NCI-H2081 (cell line): ENCODE measurements around the gene GPR15.

Source experiments
- DNase-seq, 2 experiments: peaks; one replicate each; lab custom pipeline; 2025; lab: John Stamatoyannopoulos, UW

GPR15 gene

DNA sequence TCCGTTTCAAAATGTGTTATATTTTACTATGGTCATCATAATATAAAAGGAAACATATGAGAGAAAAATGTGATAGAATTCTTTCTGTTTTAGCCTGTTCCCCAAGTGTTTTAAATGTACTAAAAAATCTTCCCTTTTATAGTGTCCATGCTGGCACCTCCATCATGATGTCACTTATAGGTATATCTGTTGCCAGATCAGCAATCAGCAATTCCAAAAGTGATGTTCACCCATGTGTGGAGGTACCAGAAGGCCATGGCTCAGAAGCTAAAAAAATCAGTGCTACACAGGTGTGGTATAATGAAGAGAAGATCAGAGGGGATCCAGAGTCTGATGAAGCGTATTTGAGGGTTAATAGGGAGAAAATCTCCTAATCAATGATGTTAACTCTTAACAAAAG is 1.1 kb upstream of the GPR15 start:
- no peak for DNase-seq

DNA sequence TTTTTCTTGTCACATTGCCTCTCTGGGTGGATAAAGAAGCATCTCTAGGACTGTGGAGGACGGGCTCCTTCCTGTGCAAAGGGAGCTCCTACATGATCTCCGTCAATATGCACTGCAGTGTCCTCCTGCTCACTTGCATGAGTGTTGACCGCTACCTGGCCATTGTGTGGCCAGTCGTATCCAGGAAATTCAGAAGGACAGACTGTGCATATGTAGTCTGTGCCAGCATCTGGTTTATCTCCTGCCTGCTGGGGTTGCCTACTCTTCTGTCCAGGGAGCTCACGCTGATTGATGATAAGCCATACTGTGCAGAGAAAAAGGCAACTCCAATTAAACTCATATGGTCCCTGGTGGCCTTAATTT is 478 bp downstream of the GPR15 start:
- no peak for DNase-seq

DNA sequence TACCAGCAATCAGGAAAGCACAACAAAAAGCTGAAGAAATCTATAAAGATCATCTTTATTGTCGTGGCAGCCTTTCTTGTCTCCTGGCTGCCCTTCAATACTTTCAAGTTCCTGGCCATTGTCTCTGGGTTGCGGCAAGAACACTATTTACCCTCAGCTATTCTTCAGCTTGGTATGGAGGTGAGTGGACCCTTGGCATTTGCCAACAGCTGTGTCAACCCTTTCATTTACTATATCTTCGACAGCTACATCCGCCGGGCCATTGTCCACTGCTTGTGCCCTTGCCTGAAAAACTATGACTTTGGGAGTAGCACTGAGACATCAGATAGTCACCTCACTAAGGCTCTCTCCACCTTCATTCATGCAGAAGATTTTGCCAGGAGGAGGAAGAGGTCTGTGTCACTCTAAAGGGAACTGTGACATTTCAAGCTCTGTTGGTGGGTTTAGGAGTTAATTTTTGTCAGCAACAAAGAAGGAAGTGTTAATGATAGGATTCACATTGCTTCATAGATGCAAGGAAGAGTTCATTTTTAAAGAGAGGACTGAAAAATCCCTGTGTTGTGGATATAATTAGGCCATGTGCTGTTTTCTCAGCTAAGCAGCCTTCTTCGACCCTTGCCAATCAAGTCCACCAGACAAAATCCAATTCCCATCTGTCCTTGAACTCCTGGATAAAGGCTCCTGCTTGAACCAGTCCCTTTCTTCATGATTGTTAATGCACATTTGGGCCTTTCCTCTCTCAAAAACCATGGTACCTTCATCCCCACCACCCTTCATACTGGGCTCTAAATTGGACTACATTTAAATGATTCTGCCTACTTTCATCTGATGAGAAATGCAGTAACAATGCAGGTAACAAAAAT is 1.2 kb downstream of the GPR15 start:
- DNase-seq = no peak

DNA sequence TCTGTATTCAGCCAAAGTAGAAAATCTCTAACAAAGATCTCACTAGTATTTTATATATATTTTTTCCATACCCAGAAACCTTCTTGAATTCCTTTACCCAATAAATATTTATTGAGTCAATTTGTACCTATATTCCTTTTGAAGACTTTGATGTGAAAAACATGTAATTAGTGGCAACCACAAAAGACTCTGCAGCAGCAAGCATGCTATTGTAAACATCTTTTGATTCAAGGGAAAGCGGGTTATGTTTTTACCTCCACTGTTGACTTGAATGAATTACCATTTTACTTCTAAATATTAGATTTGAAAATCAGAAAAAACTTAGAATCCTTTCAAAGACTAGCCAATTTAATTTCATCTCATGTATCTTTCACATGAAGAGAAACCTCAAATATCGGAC is 2.4 kb downstream of the GPR15 start:
- DNase-seq = no peak

DNA sequence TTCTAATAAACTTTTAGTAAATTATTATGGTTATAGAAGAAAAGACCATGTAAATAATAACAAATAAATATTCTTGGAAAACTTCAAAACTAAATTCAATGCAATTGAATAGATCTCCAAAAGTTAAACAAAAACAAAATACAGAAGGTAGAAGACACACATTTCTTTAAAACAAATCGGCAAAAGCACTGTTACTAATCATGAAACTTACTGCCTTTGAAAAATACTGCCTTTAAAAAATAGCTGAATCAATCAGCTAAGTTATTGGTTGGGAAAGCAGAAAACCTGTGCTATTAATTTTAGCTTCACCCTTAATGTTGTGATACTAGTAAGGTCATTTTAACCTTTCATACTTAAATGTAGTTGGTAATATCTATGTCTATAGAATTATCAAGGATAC is 3.0 kb downstream of the GPR15 start:
- DNase-seq = no peak

DNA sequence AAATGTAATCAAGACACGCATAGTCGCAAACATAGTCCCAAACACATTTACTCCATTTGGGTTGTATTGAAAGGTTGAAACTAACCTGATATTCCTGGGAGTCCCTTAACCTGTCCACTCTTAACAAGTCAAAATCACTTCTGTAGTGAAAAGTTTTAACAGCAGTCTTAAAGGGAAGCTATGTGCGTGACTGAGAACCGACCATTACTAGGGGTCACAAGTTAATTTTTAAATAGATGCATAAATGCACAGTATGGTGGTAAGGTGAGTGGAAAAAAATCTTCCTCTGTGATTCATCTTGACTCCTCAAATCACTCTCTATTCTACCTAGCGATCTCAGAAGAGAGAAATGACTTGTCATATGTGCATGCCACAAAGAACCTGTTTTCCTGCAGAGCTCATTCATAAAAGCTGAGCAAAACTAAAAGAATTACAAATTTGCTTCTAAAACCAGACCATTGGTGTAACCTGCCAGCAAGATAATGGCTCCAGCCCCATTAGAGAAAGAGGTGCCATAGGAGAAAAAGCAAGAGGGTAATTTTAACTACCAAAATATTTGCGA is 4.8 kb downstream of the GPR15 start:
- DNase-seq = no peak

DNA sequence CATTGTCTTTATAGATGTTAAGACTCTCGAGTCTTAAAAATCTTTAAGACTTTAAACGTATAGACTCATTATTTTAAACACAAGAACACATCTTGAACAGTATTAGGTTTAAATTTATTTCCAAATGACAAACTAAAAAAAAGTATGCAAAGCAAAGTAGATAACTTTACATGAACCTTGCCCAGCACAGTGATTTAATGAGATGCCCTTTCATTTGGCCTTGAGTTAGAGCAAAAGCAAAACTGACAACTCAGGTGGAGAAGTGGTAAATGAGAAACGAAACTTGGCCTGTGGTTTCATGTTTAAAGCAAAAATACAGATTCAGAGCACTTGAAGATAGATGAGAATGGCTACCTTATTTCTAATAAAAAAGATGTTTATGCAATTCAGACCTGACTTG is 8.6 kb downstream of the GPR15 start:
- no peak for DNase-seq

DNA sequence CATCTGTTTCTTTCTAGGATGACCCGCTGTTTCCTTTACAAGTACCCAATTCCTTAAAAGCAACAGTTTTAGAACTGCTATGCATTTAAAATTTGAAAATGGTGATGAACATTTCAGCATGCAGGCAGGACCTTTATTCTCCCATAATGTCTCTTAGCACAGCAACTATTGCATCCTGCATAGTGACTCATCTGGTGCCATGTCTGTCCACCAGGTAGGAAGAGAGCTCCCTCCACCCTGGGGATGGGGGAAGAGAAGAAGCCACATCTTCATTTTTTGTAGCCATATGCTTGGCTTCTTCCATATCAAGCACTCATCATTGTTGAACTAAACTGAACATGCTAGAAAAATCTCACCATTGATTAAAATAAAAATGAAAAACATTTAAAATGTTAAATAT is 9.9 kb downstream of the GPR15 start:
- no peak for DNase-seq

DNA sequence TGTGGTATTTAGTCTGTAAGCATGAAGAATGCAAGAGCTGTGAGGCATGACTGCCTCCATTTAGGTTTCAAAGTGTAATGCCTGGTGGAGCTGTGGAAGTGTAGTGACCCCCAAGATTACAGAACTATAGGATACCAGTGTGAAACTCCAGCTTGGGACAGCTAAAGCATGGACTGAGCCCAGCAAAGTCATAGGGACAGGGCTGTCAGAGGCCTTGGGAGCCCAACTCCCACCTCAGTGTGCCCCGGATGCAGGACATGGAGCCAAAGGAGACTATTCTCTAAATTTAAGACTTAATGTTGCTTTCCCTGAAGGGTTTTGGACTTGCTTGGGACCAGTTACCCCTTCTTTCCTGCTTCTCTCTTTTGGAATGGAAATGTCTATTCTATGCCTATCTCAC is 10.8 kb downstream of the GPR15 start:
- DNase-seq = no peak

DNA sequence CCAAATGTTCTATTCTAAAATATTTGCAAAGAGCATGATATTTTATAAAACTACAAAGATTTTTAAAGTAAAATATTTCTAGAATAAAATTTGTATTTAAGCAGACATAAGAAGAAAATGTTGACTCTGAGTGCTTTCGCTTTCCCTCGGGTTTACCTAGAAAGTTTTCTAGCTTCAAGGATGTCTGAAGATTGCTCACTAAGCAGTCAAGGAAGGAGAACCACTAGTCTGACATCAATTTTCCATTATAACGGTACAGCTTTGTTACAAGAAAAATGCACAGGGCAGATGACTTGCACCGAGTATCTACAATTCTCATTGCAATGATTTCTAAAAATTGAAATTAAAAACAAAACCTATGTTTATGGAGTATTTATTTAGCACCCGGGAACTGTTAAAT is 14.2 kb downstream of the GPR15 start:
- no peak for DNase-seq

DNA sequence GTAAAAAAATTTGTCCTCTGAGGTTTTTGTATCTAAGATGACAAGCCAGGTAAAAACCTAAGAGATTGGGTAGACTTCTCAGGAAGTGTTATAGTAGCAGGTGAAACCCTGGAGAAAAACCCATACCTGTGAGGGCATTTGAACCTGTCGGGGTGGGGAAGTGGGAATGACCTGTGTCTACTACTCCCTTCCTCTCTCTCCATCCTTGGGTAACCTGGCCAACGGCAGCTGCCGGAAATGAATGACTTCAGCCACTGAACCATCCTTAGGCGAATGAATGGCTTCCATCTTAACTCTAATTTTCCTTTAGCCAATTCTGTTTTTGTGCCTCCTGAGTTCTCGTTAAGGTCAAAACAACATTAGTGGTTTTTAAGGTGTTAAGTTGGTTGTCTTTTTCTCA is 16.8 kb downstream of the GPR15 start:
- no peak for DNase-seq

DNA sequence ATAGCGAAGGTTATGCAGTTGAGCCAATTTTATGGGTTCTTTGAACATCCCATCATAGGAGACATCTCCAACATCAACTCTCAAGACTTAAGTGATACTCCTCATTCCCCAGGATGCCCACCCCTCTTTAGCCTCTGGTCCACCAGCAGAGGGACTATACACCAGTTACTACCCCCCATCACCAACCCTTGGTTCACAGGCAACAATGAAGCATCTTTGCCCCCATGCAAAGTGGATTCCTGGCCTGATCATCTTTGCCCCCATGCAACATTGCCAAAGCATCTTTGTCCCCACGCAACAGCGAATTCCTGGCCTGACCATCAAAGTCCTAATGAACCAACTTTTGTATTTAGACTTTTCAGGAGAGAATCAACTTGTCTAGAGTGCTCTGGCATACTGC is 19.1 kb downstream of the GPR15 start:
- DNase-seq = no peak

DNA sequence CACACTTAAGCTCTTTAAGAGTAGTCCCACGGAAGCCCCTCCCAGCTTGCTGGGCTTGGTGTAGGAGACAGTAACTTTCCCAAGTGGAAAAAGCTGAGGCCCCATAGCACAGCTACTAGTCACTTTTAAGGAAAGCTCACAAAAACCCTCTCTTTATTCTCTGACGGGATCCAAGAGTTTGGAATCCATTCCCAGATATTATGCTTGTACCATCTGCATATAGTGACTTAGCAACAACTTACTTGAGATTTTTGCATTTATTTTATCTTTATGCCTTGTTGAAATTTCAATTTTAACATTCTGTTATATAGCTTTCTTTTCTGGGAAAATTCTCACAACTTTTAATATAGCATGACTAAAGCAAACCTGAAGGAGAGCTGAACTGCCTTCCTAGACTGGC is 19.5 kb downstream of the GPR15 start:
- no peak for DNase-seq

DNA sequence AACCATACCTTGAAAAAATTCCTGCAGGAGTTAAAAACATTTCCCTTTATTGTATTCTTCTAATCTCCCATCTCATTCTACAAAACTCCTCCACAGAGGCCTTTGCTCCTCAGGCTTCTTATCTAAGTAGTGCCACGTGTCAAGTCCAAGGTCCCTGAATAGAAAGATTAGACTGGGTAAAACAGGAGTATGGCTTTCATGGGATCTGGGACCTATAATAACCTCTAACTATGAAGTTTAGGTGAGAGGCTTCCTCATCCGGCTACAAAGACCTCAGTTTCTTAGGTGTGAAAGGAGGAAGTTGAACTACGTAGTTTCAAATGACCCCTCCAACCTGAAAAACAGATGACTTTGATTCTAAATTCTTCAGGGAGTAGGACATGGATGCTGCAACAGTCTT is 20.0 kb downstream of the GPR15 start:
- DNase-seq = no peak

DNA sequence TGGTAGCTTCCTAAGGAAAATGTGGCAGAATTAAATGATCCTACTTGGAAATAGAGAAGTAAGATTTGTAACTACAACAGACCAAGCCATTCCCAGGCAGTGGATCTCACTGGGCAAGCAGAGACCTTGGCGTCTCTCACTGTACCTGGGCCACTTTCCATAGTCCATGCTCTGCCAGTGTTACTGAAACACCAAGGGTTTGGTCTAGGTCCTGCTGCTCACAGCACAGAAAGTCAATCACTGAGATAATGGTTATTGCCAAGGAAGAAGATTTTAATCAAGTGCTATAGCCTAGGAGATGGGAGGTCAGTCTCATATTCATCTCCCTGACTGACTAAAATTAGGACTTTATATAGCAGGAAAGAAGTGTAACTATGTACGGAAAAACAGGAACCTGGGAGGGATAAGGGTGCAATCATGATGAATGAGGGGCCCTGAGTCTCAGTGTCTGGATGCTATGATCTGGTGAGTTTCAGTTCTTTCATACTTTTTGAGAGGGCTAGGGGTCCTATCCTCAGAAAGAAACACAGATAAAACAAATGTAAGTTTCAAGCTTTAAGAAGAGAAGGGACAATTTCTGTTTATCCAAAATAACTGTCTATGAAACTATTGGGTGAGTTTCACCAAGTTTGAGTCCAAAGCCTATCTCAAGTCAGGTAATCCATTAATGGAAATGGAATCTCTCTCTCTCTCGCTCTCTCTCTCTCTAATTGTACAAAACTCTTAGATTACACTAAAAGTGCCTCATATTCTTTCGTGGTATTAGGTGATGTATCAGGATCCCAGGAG is 20.6 kb downstream of the GPR15 start:
- DNase-seq = no peak

DNA sequence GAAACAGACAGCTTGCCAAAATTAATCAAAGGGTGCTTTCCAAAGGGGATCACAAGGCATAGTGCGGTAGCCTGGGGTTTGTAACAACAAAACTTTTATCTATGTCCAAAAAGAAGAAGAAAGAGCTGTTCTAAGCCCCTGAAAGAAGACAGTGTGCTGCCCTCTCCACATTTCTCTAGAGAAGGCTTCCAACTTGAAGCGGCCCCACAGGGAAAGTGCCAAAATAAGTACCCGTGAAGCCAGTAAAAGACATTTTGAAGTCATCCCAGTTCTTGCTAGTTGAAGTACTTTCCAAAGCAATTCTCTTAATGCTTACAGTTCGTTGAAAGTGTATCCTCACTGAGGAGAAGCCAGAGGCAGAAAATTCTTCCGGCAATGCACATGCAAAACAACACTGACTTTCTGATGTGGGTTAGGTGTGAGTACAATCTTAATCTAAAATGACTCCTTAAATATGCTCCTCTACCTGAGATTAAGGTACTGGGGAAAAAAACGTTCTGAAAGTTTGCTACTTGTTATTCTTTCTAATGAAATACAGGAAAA is 21.3 kb downstream of the GPR15 start:
- DNase-seq = no peak

DNA sequence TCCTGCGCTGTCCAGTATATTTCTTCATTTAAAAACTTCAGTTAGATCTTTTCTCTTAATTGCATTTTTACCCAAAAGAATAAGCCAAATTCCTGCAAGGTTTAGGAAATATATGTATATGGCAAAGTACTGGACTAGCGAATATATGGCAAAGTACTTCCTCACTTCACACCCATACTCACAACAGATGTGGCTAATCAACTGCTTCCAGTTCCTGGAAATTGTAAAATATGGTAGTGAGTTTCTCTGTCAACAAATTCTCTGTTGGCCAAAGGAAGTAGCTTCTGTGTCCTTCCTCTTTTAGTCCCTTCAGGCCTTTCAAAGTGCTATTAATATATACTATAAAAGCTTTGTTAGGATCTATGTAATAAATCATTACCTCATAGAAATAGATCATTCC is 22.0 kb downstream of the GPR15 start:
- DNase-seq = no peak

DNA sequence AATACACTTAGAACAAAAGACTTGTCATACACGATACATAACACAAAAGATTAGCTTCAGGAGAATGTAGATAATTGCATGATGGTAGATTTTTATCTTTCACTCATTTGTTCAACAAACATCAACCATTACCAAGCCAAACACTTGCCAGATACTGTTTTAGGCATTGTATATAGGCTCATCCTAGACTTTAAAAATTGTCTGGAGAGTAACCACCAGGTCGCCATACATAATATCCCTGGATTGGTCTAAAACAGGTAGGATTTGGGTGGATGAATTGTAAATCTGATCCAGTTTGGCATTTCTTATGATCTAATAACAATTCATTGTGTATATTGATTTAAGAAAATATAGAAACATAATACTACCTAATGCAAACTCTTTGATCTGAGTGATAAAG is 22.8 kb downstream of the GPR15 start:
- DNase-seq = no peak

DNA sequence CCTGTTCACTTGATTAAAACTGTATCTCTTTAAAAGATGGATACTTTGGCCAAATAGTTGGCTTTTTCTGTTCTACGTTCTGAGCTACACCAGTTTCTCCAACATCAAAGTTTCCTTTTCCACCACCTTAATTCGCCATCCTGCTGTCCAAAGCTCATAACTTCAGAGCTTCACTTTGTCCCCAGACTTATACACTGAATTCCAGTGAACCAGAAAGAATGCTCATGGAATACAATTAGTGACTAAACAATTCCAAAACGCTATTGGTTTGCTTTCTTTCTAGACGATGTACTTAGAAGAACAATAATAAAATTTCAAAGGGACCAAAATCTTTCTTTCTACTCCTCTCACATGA is 23.2 kb downstream of the GPR15 start:
- no peak for DNase-seq

DNA sequence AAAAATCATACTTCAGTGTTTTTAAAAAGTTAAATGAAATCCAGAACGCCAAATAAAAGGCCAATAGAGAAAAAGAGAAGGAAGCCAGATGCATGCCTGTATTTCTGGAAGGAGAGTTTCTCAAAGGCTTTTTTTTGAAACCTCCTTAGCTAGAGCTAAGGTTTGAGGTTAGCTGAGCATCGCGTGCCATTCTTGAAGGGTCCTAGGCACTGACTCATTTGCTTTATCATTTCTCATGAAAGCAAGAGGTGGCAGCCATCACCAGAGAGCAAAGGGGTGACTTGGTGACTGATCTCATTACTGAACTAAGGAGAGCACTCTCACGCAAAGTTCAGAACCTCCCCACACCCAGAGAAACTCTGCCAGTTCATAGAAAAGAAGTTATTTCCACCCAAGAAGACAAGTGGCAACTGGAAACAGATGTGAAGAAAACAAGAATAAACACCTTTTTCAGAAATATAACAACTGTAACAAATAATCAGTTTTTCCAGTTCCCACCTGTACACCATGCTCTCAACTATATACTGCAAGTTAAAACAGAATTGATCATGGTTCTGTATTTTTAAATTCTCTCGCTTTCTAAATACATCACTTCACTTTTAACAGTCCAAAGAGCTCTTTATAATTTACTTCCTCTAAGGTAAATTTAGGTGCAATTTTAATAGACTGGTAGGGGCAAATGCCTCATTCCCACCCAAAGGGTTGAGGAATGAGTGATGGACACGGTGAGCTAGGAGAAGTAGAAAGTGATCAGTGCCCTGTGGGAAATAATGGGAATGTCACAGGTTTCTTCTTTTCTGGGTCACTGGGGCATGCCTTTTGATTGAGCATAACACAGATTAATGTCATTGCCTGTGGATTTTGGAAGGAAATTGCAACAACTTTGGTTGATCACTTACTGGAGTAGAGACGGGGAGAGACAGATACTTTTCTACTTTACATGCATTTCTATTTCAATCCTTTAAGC is 24.7 kb downstream of the GPR15 start:
- no peak for DNase-seq

DNA sequence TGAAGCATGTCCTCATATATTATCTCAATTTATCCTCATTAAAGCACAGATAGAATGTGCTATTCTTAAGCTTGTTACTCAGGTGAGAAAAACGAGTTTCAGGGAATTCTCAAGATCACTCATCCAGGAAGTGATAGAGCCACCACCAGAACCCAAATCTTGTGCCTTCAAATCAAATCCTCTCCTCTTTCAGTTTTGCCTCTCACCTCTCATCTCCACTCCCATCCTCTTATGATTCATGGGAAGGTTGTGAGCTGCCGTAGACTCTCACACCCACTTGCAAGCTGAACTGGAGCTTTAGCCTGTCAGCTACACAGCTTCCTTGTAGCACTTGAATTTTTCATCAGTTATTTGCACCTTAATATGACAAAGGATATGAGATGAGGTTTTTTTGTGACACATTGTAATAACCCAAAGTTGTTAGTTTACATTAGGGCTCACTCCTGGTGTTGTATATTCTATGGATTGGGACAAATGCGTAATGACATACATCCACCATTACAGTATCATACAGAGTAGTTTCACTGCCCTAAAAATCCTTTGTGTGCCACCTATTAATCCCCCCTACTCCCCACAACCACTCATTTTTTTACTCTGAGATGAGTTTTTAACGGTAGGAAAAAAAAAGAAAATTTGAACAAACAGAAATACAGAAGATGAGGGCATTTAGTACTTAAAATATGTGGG is 25.7 kb downstream of the GPR15 start:
- DNase-seq = no peak
